ENCODE data around the gene CENPO. TPM values are rescaled to one million over a fixed set of nuclear protein-coding genes. Genes with fewer than 3 reads are reported as not detected.

Gene CENPO
- total RNA-seq, 1 donor from 2014 or later = 18.0 TPM

GRCh38 chr2:24806661-24807036, 13.4 kb downstream of the CENPO start:
- no peak overlapping the region for H3K4me3 ChIP-seq (ENCODE audit: low read depth, low read length)
- DNase-seq (ENCODE audit: low read depth) = no peak
- TF ChIP-seq, protein P1, sequence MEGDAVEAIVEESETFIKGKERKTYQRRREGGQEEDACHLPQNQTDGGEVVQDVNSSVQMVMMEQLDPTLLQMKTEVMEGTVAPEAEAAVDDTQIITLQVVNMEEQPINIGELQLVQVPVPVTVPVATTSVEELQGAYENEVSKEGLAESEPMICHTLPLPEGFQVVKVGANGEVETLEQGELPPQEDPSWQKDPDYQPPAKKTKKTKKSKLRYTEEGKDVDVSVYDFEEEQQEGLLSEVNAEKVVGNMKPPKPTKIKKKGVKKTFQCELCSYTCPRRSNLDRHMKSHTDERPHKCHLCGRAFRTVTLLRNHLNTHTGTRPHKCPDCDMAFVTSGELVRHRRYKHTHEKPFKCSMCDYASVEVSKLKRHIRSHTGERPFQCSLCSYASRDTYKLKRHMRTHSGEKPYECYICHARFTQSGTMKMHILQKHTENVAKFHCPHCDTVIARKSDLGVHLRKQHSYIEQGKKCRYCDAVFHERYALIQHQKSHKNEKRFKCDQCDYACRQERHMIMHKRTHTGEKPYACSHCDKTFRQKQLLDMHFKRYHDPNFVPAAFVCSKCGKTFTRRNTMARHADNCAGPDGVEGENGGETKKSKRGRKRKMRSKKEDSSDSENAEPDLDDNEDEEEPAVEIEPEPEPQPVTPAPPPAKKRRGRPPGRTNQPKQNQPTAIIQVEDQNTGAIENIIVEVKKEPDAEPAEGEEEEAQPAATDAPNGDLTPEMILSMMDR (conservative IDR thresholded peaks at IDR 0.05; ENCODE audit: low read depth, low read length) = no peak

DNA sequence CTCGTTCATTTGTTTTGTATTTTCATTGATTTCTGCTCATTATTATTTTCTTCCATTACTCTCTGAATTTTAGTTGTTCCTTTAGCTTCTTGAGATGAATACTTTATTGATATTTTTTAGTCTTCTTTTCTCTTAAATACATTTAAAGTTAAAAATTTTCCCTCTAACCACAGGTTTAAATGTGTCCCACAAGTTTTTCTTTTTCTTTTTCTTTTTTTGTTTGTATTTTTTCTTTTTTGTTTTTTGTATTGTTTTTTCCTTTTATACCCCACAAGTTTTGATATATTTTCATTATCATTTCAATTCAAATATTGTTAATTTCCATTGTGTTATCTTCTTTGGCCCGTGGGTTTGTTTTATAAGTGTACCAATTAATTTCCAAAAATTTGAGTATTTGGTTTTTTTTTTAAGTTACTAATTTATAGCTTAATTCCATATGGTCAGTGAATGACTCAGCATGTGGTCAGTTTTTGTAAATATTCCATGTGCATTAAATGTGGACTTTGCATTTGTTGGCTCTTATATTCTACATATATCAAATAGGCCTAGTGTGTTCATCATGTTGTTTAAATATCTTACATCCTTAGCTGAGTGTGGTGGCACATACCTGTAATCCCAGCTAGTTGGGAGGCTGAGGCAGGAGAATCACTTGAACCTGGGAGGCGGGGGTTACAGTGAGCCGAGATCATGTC, 16.2 kb downstream of the CENPO start:
- TF ChIP-seq, protein P1 (conservative IDR thresholded peaks at IDR 0.05; ENCODE audit: low read depth, low read length) = no peak
- no peak overlapping the region for H3K4me3 ChIP-seq (ENCODE audit: low read depth, low read length)
- no peak for DNase-seq (ENCODE audit: low read depth)

DNA sequence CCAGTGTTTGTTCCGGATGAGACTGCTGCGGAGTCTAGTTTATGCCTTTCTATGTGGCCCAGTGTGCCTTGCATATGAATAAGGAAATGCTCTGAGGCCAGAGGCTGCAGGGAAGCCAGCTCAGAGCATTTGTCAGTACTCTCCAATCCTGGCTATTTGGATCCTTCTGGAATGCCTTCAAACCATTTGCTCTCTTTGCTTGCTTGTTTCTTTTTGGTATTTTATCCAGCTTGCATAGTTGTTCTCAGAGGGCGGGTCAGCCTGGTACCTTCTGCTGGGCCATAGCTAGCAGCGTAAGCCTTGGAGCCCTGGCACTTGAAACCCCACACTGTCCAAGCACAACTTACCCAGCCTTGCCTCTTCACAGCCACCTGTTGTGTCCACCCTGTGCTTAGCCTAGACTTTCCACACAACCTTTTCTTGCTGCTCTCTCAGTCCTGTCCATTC, 20.5 kb downstream of the CENPO start:
- TF ChIP-seq, protein P1 (conservative IDR thresholded peaks at IDR 0.05; ENCODE audit: low read depth, low read length) = no peak

DNA sequence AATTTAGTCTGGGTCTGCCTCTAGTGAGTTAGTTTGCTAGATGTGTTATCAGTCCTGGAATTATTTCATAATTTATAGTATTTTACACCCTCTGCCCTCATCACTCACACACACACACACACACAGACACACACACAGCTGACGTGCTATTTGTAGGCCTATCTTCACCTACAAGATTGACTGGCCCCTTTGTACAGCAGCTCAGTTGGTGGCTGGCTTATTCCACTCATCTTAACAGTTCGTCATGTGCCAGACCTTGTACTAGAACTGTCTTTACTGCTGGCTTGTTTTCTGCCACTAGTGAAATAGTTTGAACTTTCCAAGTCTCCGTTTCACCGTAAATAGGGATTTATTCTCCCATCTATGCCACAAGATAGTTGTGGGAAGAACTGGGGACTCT, 21.3 kb downstream of the CENPO start:
- H3K4me3 ChIP-seq (ENCODE audit: low read depth, low read length) = no peak overlapping the region
- no peak for DNase-seq (ENCODE audit: low read depth)
- TF ChIP-seq, protein P1 (conservative IDR thresholded peaks at IDR 0.05; ENCODE audit: low read depth, low read length) = no peak

More for the DNA sequence above, 20.5 kb downstream of the CENPO start:
- DNase-seq (ENCODE audit: low read depth) = no peak
- no peak overlapping the region for H3K4me3 ChIP-seq (ENCODE audit: low read depth, low read length)

GRCh38 chr2:24815171-24815570, 21.9 kb downstream of the CENPO start:
- TF ChIP-seq, protein P1 (conservative IDR thresholded peaks at IDR 0.05; ENCODE audit: low read depth, low read length) = no peak
- no peak overlapping the region for H3K4me3 ChIP-seq (ENCODE audit: low read depth, low read length)

DNA sequence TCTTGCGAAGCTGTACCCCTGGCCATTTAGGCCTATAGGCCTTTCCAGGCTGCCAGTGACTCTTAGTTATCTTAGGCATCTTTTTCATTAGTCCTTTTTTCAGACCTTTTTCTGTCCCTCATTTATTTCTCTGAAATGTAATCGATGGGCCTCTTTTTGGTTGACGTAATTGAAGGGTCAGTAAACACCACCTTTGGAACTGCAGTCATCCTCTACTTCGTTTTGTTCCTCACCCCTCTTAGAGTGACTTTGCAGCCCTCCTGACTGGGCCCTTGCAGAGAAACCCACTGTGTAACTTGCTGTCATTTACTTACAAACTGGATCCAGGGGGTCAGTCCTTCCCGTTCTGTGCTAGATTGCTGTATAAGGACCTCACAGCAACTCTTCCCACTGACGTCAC, 23.2 kb downstream of the CENPO start:
- no peak for DNase-seq (ENCODE audit: low read depth)
- H3K4me3 ChIP-seq (ENCODE audit: low read depth, low read length) = no peak overlapping the region
- TF ChIP-seq, protein P1 (conservative IDR thresholded peaks at IDR 0.05; ENCODE audit: low read depth, low read length) = no peak

More at GRCh38 chr2:24815171-24815570, 21.9 kb downstream of the CENPO start:
- DNase-seq (ENCODE audit: low read depth) = no peak

- no peak for DNase-seq (ENCODE audit: low read depth)
- TF ChIP-seq, protein P1 (conservative IDR thresholded peaks at IDR 0.05; ENCODE audit: low read depth, low read length) = no peak
These were observed 23.7 kb downstream of the CENPO start for GRCh38 chr2:24816884-24817283.

More at GRCh38 chr2:24816884-24817283, 23.7 kb downstream of the CENPO start:
- no peak overlapping the region for H3K4me3 ChIP-seq (ENCODE audit: low read depth, low read length)
